Measurements from ENCODE around the gene MAMDC4.

The MAMDC4 gene

GRCh38 chr9:136821826-136822544, 30.2 kb upstream of the MAMDC4 start:
- Histone ChIP-seq H3K36me3 (replicated peaks in 1 of 2; ENCODE audit: control insufficient read depth in 2 of 2, insufficient read depth in 2 of 2, low read length in 2 of 2) (peaks cover 21 to 68% of the 10 kb centered on the region in 2 donors), H3K27ac (replicated peaks; ENCODE audit: low read length) (no peak overlapping the region), H2BK15ac (ENCODE audit: low read length) (no peak overlapping the region), H3K23ac (ENCODE audit: low read depth, low read length, poor library complexity) (peak overlapping the region; percentile 43), H2AFZ (ENCODE audit: low read length) (no peak overlapping the region), H3K4me2 (ENCODE audit: insufficient read depth, low read length, poor library complexity, severe bottlenecking) (no peak overlapping the region), H2BK5ac (ENCODE audit: low read length) (peak overlapping the region; percentile 90), H3K9me3 (replicated peaks in 1 of 2; ENCODE audit: control insufficient read depth in 2 of 2, insufficient read depth in 1 of 2, low read depth in 1 of 2, low read length in 2 of 2) (peaks cover 0 to 3% of the 10 kb centered on the region in 2 donors), H2BK12ac (ENCODE audit: low read length) (no peak overlapping the region), H2BK120ac (ENCODE audit: low read depth, low read length) (no peak overlapping the region), H4K91ac (ENCODE audit: low read depth, low read length, poor library complexity) (no peak overlapping the region), H2AK5ac (ENCODE audit: low read depth, low read length) (peak overlapping the region; percentile 8), H3K18ac (ENCODE audit: low read length) (peak overlapping the region; percentile 88), H3K14ac (ENCODE audit: low read length) (peak overlapping the region; percentile 38), H3K9ac (ENCODE audit: low read depth, low read length, poor library complexity) (peak overlapping the region; percentile 81), H3K4me1 (ENCODE audit: control insufficient read depth in 2 of 2, insufficient read depth in 1 of 2, low read depth in 1 of 2, low read length in 2 of 2) (peaks cover 0 to 6% of the 10 kb centered on the region in 2 donors), H3K79me1 (ENCODE audit: low read depth, low read length) (peaks cover 18% of the 10 kb centered on the region), H4K8ac (ENCODE audit: low read depth, low read length) (no peak overlapping the region), H3K4me3 (ENCODE audit: low read length in 2 of 2) (peak overlapping the region in 1 of 2 donors; percentile 74), H3K27me3 (ENCODE audit: control insufficient read depth in 3 of 3, insufficient read depth in 3 of 3, low read depth in 1 of 3, low read length in 3 of 3) (no peaks in the 10 kb centered on the region), H3K4ac (ENCODE audit: low read length) (no peak overlapping the region)
- no CpG with 5 or more reads among the region's 42 CpGs for WGBS, 2 donors (ENCODE audit: extremely low coverage in 2 of 2, insufficient read length in 2 of 2, insufficient replicate concordance in 1 of 2)
- no peak for DNase-seq (ENCODE audit: low spot score)

- H3K27ac ChIP-seq (replicated peaks; ENCODE audit: low read length) = no peak overlapping the region
- H3K9ac ChIP-seq (ENCODE audit: low read depth, low read length, poor library complexity) = peak overlapping the region; percentile 34
- H2AK5ac ChIP-seq (ENCODE audit: low read depth, low read length) = no peak overlapping the region
- no peak overlapping the region for H4K91ac ChIP-seq (ENCODE audit: low read depth, low read length, poor library complexity)
- H3K14ac ChIP-seq (ENCODE audit: low read length) = no peak overlapping the region
- no peak overlapping the region for H3K4me3 ChIP-seq (ENCODE audit: low read length in 2 of 2)
- H2BK15ac ChIP-seq (ENCODE audit: low read length) = no peak overlapping the region
- H3K9me3 ChIP-seq (replicated peaks in 1 of 2; ENCODE audit: control insufficient read depth in 2 of 2, insufficient read depth in 1 of 2, low read depth in 1 of 2, low read length in 2 of 2) = peaks cover 0 to 3% of the 10 kb centered on the region in 2 donors
- H2BK12ac ChIP-seq (ENCODE audit: low read length) = no peak overlapping the region
- H3K18ac ChIP-seq (ENCODE audit: low read length) = no peak overlapping the region
- no peak overlapping the region for H2BK120ac ChIP-seq (ENCODE audit: low read depth, low read length)
- no peak overlapping the region for H3K4ac ChIP-seq (ENCODE audit: low read length)
- peaks cover 18% of the 10 kb centered on the region for H3K79me1 ChIP-seq (ENCODE audit: low read depth, low read length)
- no peak overlapping the region for H3K4me2 ChIP-seq (ENCODE audit: insufficient read depth, low read length, poor library complexity, severe bottlenecking)
- WGBS, 2 donors (ENCODE audit: extremely low coverage in 2 of 2, insufficient read length in 2 of 2, insufficient replicate concordance in 1 of 2) = no CpG with 5 or more reads among the region's 30 CpGs
- H2BK5ac ChIP-seq (ENCODE audit: low read length) = peak overlapping the region; percentile 5
- peaks cover 35 to 73% of the 10 kb centered on the region in 2 donors for H3K36me3 ChIP-seq (replicated peaks in 1 of 2; ENCODE audit: control insufficient read depth in 2 of 2, insufficient read depth in 2 of 2, low read length in 2 of 2)
- no peak for DNase-seq (ENCODE audit: low spot score)
- no peak overlapping the region for H3K23ac ChIP-seq (ENCODE audit: low read depth, low read length, poor library complexity)
- peaks cover 0 to 6% of the 10 kb centered on the region in 2 donors for H3K4me1 ChIP-seq (ENCODE audit: control insufficient read depth in 2 of 2, insufficient read depth in 1 of 2, low read depth in 1 of 2, low read length in 2 of 2)
- H4K8ac ChIP-seq (ENCODE audit: low read depth, low read length) = no peak overlapping the region
- no peak overlapping the region for H2AFZ ChIP-seq (ENCODE audit: low read length)
- H3K27me3 ChIP-seq (ENCODE audit: control insufficient read depth in 3 of 3, insufficient read depth in 3 of 3, low read depth in 1 of 3, low read length in 3 of 3) = no peaks in the 10 kb centered on the region
These were observed 28.8 kb upstream of the MAMDC4 start for GRCh38 chr9:136823136-136824046.

- Histone ChIP-seq H3K9me3 (replicated peaks in 1 of 2; ENCODE audit: control insufficient read depth in 2 of 2, insufficient read depth in 1 of 2, low read depth in 1 of 2, low read length in 2 of 2) (no peaks in the 10 kb centered on the region), H3K4ac (ENCODE audit: low read length) (no peak overlapping the region), H4K8ac (ENCODE audit: low read depth, low read length) (no peak overlapping the region), H3K18ac (ENCODE audit: low read length) (no peak overlapping the region), H2AFZ (ENCODE audit: low read length) (no peak overlapping the region), H3K27ac (replicated peaks; ENCODE audit: low read length) (no peak overlapping the region), H3K36me3 (replicated peaks in 1 of 2; ENCODE audit: control insufficient read depth in 2 of 2, insufficient read depth in 2 of 2, low read length in 2 of 2) (peaks cover 47 to 79% of the 10 kb centered on the region in 2 donors), H3K4me3 (ENCODE audit: low read length in 2 of 2) (peak overlapping the region in 1 of 2 donors; percentile 49), H3K4me1 (ENCODE audit: control insufficient read depth in 2 of 2, insufficient read depth in 1 of 2, low read depth in 1 of 2, low read length in 2 of 2) (peaks cover 0 to 6% of the 10 kb centered on the region in 2 donors), H2BK120ac (ENCODE audit: low read depth, low read length) (no peak overlapping the region), H3K4me2 (ENCODE audit: insufficient read depth, low read length, poor library complexity, severe bottlenecking) (no peak overlapping the region), H2BK12ac (ENCODE audit: low read length) (peak overlapping the region; percentile 58), H3K27me3 (ENCODE audit: control insufficient read depth in 3 of 3, insufficient read depth in 3 of 3, low read depth in 1 of 3, low read length in 3 of 3) (no peaks in the 10 kb centered on the region), H3K79me1 (ENCODE audit: low read depth, low read length) (peaks cover 21% of the 10 kb centered on the region), H3K14ac (ENCODE audit: low read length) (no peak overlapping the region), H2BK15ac (ENCODE audit: low read length) (no peak overlapping the region), H4K91ac (ENCODE audit: low read depth, low read length, poor library complexity) (no peak overlapping the region), H3K9ac (ENCODE audit: low read depth, low read length, poor library complexity) (peak overlapping the region; percentile 4), H3K23ac (ENCODE audit: low read depth, low read length, poor library complexity) (peak overlapping the region; percentile 73), H2BK5ac (ENCODE audit: low read length) (no peak overlapping the region), H2AK5ac (ENCODE audit: low read depth, low read length) (no peak overlapping the region)
- no peak for DNase-seq (ENCODE audit: low spot score)
- no CpG with 5 or more reads among the region's 21 CpGs for WGBS, 2 donors (ENCODE audit: extremely low coverage in 2 of 2, insufficient read length in 2 of 2, insufficient replicate concordance in 1 of 2)
These were observed 27.5 kb upstream of the MAMDC4 start for GRCh38 chr9:136824496-136825225.
